SK-N-SH treated with all-trans-retinoic acid at 6 μM for 48 hours (cell line): Measurements from ENCODE around the gene PKP4.

Source experiments
- ATAC-seq: fragments of 200-7000 bp; cut with Tn5 transposase; 3 replicates; pipeline ENCODE4 v1.9.1; 2020; ENCODE audit warnings: mild to moderate bottlenecking, moderate library complexity
- ARNTL ChIP-seq: fragments of 450-650 bp; formaldehyde crosslinking; IDR thresholded peaks from 2 replicates; pipeline ENCODE4 v1.5.0; 2020; ENCODE audit warnings: low read depth, mild to moderate bottlenecking, moderate library complexity, borderline replicate concordance
- BACH2 ChIP-seq: fragments of 250-450 bp; sonication (Bioruptor Pico); IDR thresholded peaks from 2 replicates; pipeline ENCODE4 v1.9.0; 2021; ENCODE audit warnings: mild to moderate bottlenecking, borderline replicate concordance
- CSDC2 ChIP-seq: fragments of 250-450 bp; sonication (Bioruptor Pico); IDR thresholded peaks from 2 replicates; pipeline ENCODE4 v1.5.0; 2020; ENCODE audit warnings: mild to moderate bottlenecking, moderate library complexity
- ESRRG ChIP-seq: fragments of 250-450 bp; sonication (Bioruptor Pico); IDR thresholded peaks from 2 replicates; pipeline ENCODE4 v1.6.1; 2021; ENCODE audit warnings: mild to moderate bottlenecking
- GLIS3 ChIP-seq: fragments of 250-450 bp; sonication (Bioruptor Pico); IDR thresholded peaks from 2 replicates; pipeline ENCODE4 v1.5.0; 2020; ENCODE audit warnings: mild to moderate bottlenecking, moderate library complexity
- ISL1 ChIP-seq: fragments of 250-450 bp; sonication (Bioruptor Pico); IDR thresholded peaks from 2 replicates; pipeline ENCODE4 v2.1.2; 2022; ENCODE audit warnings: mild to moderate bottlenecking, moderate library complexity
- OSR1 ChIP-seq: fragments of 250-450 bp; sonication (Bioruptor Pico); IDR thresholded peaks from 2 replicates; pipeline ENCODE4 v1.8.0; 2022; ENCODE audit warnings: moderate library complexity, mild to moderate bottlenecking, inconsistent platforms
- PPARA ChIP-seq: fragments of 250-450 bp; sonication (Bioruptor Pico); IDR thresholded peaks from 2 replicates; pipeline ENCODE4 v1.5.0; 2020; ENCODE audit warnings: mild to moderate bottlenecking, borderline replicate concordance
- RARB ChIP-seq: fragments of 250-450 bp; sonication (Bioruptor Pico); IDR thresholded peaks from 2 replicates; pipeline ENCODE4 v1.8.0; 2021; ENCODE audit warnings: mild to moderate bottlenecking, moderate library complexity
- SNAI2 ChIP-seq: fragments of 250-450 bp; sonication (Bioruptor Pico); IDR thresholded peaks from 2 replicates; pipeline ENCODE4 v1.5.0; 2020; ENCODE audit warnings: mild to moderate bottlenecking, moderate library complexity
- TCF4 ChIP-seq: fragments of 250-450 bp; sonication (Bioruptor Pico); IDR thresholded peaks from 2 replicates; pipeline ENCODE4 v1.8.0; 2021; ENCODE audit warnings: mild to moderate bottlenecking, moderate library complexity, borderline replicate concordance
- TOX ChIP-seq: fragments of 250-450 bp; sonication (Bioruptor Pico); IDR thresholded peaks from 2 replicates; pipeline ENCODE4 v1.8.0; 2021; ENCODE audit warnings: mild to moderate bottlenecking, moderate library complexity, borderline replicate concordance
- ZC3H10 ChIP-seq: fragments of 250-450 bp; sonication (Bioruptor Pico); IDR thresholded peaks from 2 replicates; pipeline ENCODE4 v1.5.1; 2021; ENCODE audit warnings: mild to moderate bottlenecking, moderate library complexity
- ZFP3 ChIP-seq: fragments of 250-450 bp; sonication (Bioruptor Pico); IDR thresholded peaks from 2 replicates; pipeline ENCODE4 v1.5.0; 2020; ENCODE audit warnings: mild to moderate bottlenecking, moderate library complexity
- ZFP30 ChIP-seq: fragments of 450-650 bp; formaldehyde crosslinking; IDR thresholded peaks from 2 replicates; pipeline ENCODE4 v1.5.0; 2022; ENCODE audit warnings: mild to moderate bottlenecking, moderate library complexity
- ZNF565 ChIP-seq: fragments of 450-650 bp; formaldehyde crosslinking; conservative IDR thresholded peaks from 2 replicates; pipeline ENCODE4 v1.5.0; 2020; ENCODE audit warnings: low read depth, mild to moderate bottlenecking, moderate library complexity
- ZNF70 ChIP-seq: fragments of 450-650 bp; formaldehyde crosslinking; IDR thresholded peaks from 2 replicates; pipeline ENCODE4 v1.5.0; 2020; ENCODE audit warnings: mild to moderate bottlenecking, moderate library complexity
- ZNF8 ChIP-seq: fragments of 450-650 bp; formaldehyde crosslinking; IDR thresholded peaks from 2 replicates; pipeline ENCODE4 v1.5.0; 2020; ENCODE audit warnings: mild to moderate bottlenecking, moderate library complexity
- TF ChIP-seq, protein P1 (sequence below): fragments of 250-450 bp; sonication (Bioruptor Pico); IDR thresholded peaks from 2 replicates; pipeline ENCODE4 v1.8.0; 2020; ENCODE audit warnings: mild to moderate bottlenecking, moderate library complexity, borderline replicate concordance
- TF ChIP-seq, protein P2 (sequence below): fragments of 250-450 bp; sonication (Bioruptor Pico); IDR thresholded peaks from 2 replicates; pipeline ENCODE4 v1.8.0; 2021; ENCODE audit warnings: low read depth, mild to moderate bottlenecking, moderate library complexity, borderline replicate concordance
- TF ChIP-seq, protein P3 (sequence below): fragments of 250-450 bp; sonication (Bioruptor Pico); IDR thresholded peaks from 2 replicates; pipeline ENCODE4 v1.5.1; 2020; ENCODE audit warnings: low read depth, mild to moderate bottlenecking, moderate library complexity
- TF ChIP-seq, protein P4 (sequence below): fragments of 250-450 bp; sonication (Bioruptor Pico); IDR thresholded peaks from 2 replicates; pipeline ENCODE4 v1.5.1; 2021; ENCODE audit warnings: mild to moderate bottlenecking, moderate library complexity

PKP4 gene

DNA sequence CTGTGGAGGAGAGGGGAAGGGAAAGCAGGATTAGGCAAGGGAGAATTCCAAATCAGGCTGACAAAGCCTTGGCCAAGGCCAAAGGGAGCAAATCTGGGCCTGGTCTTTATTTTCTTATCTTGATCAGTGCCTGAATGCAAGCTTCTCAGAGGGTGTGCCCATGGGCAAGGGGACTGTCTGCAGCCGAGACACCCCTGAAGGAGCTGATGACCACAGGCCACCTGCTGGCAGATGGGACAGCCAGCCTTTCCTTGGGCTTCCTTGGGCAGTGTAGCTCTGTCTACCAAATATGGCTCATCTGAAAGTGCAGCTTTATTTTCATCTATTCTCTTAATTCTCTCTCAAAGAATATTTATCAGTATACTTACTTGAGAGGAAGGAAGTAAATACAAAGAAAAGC lies 117.0 kb downstream of the PKP4 start:
- no peak for ATAC-seq
- TF ChIP-seq ZFP30 (CRISPR knock-in tag), result no peak
- TF ChIP-seq, protein P1, sequence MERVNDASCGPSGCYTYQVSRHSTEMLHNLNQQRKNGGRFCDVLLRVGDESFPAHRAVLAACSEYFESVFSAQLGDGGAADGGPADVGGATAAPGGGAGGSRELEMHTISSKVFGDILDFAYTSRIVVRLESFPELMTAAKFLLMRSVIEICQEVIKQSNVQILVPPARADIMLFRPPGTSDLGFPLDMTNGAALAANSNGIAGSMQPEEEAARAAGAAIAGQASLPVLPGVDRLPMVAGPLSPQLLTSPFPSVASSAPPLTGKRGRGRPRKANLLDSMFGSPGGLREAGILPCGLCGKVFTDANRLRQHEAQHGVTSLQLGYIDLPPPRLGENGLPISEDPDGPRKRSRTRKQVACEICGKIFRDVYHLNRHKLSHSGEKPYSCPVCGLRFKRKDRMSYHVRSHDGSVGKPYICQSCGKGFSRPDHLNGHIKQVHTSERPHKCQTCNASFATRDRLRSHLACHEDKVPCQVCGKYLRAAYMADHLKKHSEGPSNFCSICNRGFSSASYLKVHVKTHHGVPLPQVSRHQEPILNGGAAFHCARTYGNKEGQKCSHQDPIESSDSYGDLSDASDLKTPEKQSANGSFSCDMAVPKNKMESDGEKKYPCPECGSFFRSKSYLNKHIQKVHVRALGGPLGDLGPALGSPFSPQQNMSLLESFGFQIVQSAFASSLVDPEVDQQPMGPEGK, result no peak
- TF ChIP-seq ZNF8, result no peak
- TF ChIP-seq PPARA (CRISPR knock-in tag), result no peak
- no peak for TF ChIP-seq SNAI2

DNA sequence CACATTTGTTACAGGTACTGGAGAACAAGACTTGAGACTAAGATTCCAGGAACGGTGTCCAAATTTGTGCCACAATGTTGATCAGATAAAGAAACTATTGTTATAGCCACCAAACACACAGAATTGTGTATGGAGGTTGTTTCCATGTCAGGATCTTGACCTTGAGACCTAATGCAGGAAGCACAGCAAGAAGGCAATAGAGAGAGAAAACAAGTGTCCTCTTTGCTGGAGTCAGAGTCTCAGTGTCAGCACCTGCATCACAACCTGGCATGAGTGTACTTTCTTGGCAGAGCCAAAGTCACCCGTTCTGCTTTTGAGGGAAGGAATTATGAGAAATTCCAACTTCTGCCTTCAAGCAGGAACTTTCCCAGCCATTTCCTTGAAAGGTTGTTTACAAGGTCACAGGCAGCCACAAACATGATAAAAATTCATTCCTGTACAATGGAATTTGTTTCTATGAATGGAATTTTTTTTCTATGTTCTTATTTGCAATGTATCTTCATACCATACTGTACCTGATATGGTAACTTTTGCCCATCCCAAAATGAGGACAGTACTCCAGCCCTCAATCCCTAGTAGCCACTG lies 118.4 kb downstream of the PKP4 start:
- peak; percentile 52 for ATAC-seq
- no peak for TF ChIP-seq PPARA (CRISPR knock-in tag)
- TF ChIP-seq BACH2 (CRISPR knock-in tag), result no peak
- TF ChIP-seq, protein P2, sequence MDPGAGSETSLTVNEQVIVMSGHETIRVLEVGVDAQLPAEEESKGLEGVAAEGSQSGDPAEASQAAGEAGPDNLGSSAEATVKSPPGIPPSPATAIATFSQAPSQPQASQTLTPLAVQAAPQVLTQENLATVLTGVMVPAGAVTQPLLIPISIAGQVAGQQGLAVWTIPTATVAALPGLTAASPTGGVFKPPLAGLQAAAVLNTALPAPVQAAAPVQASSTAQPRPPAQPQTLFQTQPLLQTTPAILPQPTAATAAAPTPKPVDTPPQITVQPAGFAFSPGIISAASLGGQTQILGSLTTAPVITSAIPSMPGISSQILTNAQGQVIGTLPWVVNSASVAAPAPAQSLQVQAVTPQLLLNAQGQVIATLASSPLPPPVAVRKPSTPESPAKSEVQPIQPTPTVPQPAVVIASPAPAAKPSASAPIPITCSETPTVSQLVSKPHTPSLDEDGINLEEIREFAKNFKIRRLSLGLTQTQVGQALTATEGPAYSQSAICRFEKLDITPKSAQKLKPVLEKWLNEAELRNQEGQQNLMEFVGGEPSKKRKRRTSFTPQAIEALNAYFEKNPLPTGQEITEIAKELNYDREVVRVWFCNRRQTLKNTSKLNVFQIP (CRISPR knock-in tag), result no peak
- no peak for TF ChIP-seq ZNF565 (CRISPR knock-in tag)

DNA sequence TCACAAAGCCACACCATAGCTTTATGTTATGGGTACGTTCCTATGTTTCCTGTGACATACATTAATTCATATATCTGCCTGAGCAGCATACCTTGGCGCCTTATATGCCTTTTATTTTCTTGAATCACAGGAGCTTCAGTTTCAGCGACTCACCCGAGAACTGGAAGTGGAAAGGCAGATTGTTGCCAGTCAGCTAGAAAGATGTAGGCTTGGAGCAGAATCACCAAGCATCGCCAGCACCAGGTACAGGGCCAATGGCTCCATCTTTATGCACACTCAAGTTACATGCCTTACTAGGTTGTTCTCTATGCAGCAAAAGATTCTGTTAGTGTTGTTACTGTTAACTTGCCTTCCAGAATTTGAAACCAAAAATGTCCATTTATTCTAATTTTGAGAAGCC lies 120.4 kb downstream of the PKP4 start:
- TF ChIP-seq GLIS3 (CRISPR knock-in tag) (no peak), PPARA (CRISPR knock-in tag) (no peak), ZFP3 (no peak), OSR1 (CRISPR knock-in tag) (no peak), TCF4 (no peak), ZFP30 (CRISPR knock-in tag) (no peak)
- TF ChIP-seq, protein P3, sequence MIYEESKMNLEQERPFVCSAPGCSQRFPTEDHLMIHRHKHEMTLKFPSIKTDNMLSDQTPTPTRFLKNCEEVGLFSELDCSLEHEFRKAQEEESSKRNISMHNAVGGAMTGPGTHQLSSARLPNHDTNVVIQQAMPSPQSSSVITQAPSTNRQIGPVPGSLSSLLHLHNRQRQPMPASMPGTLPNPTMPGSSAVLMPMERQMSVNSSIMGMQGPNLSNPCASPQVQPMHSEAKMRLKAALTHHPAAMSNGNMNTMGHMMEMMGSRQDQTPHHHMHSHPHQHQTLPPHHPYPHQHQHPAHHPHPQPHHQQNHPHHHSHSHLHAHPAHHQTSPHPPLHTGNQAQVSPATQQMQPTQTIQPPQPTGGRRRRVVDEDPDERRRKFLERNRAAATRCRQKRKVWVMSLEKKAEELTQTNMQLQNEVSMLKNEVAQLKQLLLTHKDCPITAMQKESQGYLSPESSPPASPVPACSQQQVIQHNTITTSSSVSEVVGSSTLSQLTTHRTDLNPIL (CRISPR knock-in tag), result no peak
- ATAC-seq, result no peak

DNA sequence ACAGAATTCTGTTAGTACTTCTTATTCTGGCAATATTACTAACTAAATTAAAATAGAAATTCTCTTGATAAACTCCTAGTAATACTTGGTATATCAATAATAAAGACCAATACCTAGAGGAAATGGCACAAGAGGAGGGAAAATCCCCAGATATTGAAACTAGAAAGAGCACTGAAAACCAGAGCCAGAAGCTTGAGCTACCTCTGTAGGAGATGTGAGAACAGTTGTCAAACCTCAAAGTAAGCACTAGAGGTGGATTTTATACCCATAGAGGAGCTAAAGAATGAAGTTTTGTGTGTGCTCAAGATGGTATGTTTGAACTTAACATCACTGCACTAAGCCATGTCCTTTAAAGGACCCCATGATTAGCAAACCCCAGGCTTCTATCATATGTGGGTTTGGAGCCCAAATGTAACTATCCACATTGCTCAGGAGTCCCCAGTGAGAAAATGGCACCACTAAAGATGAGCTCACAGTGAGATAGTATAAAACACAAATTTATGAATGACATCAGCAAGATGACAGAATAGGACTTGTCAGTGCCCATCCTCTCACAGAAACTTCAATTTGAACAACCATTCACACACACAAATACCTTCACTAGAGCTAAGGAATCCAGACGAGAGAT lies 122.1 kb downstream of the PKP4 start:
- TF ChIP-seq ZC3H10 (no peak), OSR1 (CRISPR knock-in tag) (no peak), ARNTL (CRISPR knock-in tag) (no peak), PPARA (CRISPR knock-in tag) (no peak), ESRRG (no peak), ISL1 (no peak), GLIS3 (CRISPR knock-in tag) (no peak), ZNF565 (CRISPR knock-in tag) (no peak), SNAI2 (no peak), RARB (CRISPR knock-in tag) (no peak), TCF4 (no peak), ZFP3 (no peak), CSDC2 (CRISPR knock-in tag) (no peak), TOX (no peak), ZNF70 (CRISPR knock-in tag) (no peak), ZNF8 (no peak)
- TF ChIP-seq, protein P4, sequence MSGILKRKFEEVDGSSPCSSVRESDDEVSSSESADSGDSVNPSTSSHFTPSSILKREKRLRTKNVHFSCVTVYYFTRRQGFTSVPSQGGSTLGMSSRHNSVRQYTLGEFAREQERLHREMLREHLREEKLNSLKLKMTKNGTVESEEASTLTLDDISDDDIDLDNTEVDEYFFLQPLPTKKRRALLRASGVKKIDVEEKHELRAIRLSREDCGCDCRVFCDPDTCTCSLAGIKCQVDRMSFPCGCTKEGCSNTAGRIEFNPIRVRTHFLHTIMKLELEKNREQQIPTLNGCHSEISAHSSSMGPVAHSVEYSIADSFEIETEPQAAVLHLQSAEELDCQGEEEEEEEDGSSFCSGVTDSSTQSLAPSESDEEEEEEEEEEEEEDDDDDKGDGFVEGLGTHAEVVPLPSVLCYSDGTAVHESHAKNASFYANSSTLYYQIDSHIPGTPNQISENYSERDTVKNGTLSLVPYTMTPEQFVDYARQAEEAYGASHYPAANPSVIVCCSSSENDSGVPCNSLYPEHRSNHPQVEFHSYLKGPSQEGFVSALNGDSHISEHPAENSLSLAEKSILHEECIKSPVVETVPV (CRISPR knock-in tag), result no peak
- TF ChIP-seq, protein P1, result no peak
- TF ChIP-seq, protein P3 (CRISPR knock-in tag), result no peak
- no peak for ATAC-seq
